HG03135 (cell line): ENCODE data around the gene RPH3AL.
"Not testable (repeated sequence)": the region's sequence is repeated elsewhere in the genome, so short reads cannot be mapped to it uniquely, and the experiment has no call there.

Experiments used
- ATAC-seq: cut with Tn5 transposase; IDR thresholded peaks from one replicate; pipeline ENCODE4 v1.9.1; 2021; ENCODE audit warnings: mild to moderate bottlenecking, moderate library complexity; ENCODE audit not compliant: unreplicated experiment

RPH3AL gene

DNA sequence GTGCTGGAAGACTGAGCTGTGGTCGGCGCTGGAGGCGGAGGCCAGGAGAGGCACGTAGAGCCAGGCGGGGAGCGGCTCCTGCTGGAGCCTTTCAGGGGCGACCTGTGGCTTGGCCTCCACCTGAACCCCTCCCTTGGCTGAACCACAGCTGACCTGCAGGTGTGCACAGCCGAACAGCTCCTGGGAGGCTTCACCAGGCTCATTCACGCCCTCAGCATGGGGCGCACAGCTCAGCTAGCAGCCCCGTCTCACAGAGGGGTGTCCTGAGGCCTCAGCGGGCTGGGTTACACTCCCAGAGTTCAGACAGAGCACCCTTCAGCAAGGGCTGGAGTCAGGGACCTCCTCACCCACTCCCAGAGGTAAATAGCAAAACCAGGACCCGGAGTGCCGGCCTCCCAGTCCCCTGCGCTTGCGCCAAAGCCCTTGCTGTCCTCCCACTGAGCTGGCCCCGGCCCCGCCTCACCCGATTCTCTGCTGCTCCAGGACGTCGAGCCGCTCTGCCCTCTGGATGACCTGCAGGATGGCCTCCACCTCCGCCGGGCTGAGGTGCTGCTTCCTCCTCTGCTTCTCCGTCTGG lies 31.7 kb downstream of the RPH3AL start:
- no peak for ATAC-seq

- no peak for ATAC-seq
Observed at GRCh38 chr17:320139-320538, 32.5 kb downstream of the RPH3AL start.

DNA sequence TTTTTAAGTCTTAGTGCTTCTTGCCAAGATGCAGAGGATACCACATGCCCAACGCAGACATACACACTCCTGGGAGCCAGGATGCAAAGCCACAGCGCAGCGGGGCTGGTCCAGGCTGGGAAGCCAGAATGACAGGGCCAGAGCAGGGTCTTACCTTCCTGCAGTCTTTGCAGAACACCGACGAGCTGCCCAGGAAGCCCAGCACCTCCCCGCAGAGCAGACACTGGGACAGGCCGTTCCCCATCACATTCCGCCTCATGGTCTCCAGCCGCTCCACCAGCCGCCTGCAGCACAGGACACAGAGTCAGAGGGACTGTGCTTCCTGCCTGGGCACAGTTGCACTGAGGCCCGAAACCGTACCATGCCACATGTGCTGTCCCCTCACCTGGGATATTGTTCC lies 33.3 kb downstream of the RPH3AL start:
- ATAC-seq = no peak

DNA sequence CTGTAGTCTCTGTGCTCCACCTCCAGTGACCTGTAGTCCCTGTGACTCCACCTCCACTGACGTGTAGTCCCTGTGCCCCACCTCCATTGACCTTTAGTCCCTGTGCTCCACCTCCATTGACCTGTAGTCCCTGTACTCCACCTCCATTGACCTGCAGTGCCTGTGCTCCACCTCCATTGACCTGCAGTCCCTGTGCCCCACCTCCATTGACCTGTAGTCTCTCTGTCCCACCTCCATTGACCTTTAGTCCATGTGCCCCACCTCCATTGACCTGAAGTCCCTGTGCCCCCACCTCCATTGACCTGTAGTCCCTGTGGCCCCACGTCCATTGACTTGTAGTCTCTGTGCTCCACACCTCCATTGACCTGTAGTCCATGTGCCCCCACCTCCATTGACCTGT lies 35.5 kb downstream of the RPH3AL start:
- ATAC-seq = not testable (repeated sequence)

- ATAC-seq = not testable (repeated sequence)
Observed at GRCh38 chr17:315399-315798, 37.2 kb downstream of the RPH3AL start.

- ATAC-seq = not testable (repeated sequence)
Observed at GRCh38 chr17:314614-314944, 38.0 kb downstream of the RPH3AL start.

- no peak for ATAC-seq
Observed at GRCh38 chr17:313911-314613, 38.5 kb downstream of the RPH3AL start.

DNA sequence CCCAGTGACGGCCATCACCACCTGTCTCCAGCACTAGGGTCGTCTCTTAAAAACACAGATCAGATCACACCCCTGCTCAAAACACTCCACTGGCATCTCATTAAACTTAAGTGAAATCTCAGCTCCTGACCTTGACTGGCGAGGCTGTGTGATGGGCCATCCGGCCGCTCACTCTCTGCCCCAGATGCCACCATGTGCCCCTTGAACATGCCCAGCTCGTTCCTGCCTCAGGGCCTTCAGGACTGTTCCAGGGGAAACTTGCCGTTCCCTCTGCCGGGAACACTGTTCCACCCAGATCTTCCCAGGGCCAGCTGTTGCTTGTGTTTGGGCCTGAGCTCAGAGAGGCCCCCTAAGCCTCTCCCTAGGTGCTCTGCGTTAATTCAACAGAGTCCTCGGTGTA lies 39.4 kb downstream of the RPH3AL start:
- ATAC-seq = no peak

DNA sequence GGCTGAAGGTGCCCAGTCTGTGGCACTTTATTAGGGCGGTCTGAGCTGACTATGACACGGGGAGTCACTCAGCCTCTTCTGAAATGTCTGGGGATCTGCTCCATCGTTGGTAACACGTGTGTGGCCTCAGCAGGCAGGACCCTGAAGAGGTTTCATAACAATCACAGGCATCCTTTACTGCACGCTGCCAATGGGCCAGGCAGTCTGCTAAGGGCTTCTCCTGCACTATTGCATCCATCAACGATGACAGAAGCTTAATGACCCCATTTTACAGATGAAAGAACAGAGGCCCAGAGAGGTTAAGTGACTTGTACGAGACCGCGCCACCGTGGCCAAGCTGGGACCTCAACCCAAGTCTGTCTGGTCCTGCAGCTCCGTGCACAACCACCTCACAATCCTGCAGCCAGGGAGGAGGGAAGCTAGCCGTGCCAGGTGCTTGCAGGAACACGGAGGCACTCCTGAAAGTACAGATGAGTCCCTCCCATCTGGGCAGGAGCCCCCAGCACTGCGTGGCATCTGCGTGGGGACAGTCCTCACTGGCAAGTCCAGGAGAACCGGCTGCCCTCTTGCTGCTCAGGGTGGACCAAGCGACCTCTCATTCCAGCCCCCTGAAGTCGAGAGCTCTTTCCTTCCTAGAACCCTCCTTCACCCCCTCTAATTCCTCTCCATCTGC lies 40.0 kb downstream of the RPH3AL start:
- no peak for ATAC-seq

GRCh38 chr17:311119-311782 lies 41.4 kb downstream of the RPH3AL start:
- ATAC-seq = no peak

- no peak for ATAC-seq
Observed at GRCh38 chr17:310111-311010, 42.2 kb downstream of the RPH3AL start.

DNA sequence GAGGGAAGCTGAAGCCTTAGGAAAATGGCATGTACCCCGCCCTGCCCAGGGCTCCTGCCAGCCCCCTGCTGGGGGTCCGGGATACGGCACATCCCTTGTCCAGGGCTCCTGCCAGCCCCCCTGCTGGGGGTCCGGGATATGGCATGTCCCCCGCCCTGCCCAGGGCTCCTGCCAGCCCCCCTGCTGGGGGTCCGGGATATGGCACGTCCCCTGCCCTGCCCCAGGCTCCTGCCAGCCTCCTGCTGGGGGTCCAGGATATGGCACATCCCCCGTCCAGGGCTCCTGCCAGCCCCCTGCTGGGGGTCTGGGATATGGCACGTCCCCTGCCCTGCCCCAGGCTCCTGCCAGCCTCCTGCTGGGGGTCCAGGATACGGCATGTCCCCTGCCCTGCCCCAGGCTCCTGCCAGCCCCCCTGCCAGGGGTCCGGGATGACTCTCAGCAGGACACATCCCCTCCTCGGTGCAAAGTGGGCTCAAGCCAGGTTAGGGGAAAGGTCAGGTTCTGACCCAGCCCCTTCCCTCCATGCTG lies 43.2 kb downstream of the RPH3AL start:
- no peak for ATAC-seq

DNA sequence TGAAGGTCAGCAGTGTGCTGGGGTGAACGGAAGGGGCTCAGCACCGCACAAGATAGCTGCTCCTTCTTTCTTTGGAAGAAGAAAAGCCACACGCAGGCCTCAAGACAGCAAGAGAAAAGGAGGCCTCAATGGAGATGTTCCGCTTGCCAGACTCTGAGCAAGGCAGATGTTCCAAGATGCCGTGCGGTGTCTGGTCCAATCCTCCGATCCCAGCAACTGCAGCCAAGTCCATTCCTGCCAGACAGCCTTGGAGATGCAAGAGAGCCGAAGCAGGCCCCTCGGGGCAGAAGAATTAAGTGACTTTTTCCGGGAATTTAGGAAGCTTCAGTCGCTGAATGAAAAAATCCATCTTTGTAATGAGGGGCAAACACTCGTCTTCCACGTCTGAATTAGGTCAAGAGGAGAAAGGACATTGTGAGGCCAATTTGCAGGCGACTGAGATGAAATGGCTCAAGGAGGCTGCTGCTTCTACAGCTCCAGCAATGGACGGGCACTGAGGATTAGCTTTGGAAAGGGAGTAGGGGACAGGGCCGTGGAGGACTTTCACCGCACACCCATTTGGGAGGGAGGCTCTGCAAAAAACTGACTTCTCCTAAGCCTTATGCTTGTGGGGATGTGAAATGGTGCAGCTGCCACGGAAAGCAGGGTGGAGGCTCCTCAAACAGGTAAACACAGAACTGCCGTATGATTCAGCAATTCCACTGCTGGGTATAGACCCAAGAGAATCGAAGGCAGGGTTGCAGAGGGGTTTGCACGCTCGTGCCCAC lies 44.7 kb downstream of the RPH3AL start:
- ATAC-seq = no peak

DNA sequence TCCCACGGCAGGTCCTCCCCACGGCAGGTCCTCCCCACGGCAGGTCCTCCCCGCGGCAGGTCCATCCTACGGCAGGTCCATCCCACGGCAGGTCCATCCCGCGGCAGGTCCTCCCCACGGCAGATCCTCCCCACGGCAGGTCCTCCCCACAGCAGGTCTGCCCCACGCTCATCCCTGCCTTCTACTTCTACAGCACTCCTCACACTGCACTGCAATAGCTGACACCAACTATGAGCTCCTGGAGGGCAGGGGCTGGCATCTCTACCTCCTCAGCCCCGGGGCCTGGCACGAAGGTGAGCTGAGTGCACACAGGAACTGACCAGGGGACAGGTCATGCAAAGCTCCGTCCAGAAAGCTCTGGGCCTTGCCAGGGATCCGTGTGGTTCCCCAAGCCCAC lies 45.3 kb downstream of the RPH3AL start:
- ATAC-seq = no peak

- ATAC-seq = no peak
Observed at GRCh38 chr17:306536-307294, 45.9 kb downstream of the RPH3AL start.

DNA sequence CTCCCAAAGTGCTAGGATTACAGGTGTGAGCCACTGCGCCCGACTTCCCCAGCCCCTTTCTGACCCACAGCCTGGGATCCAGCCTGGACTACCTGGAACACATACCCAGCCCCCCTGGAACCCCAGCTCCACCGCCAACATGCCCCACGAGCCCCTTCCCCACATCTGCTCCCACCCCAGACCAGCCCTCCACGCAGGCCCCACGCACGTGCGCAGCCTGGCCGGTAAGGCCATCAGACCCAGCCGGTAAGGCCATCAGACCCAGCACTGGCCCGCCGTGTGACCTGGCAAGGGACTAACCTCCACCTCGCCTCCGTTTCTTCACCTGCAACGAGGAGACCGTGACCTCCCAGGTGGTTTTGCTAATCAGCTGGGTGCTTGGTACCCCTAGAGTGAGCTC lies 46.5 kb downstream of the RPH3AL start:
- ATAC-seq = no peak

DNA sequence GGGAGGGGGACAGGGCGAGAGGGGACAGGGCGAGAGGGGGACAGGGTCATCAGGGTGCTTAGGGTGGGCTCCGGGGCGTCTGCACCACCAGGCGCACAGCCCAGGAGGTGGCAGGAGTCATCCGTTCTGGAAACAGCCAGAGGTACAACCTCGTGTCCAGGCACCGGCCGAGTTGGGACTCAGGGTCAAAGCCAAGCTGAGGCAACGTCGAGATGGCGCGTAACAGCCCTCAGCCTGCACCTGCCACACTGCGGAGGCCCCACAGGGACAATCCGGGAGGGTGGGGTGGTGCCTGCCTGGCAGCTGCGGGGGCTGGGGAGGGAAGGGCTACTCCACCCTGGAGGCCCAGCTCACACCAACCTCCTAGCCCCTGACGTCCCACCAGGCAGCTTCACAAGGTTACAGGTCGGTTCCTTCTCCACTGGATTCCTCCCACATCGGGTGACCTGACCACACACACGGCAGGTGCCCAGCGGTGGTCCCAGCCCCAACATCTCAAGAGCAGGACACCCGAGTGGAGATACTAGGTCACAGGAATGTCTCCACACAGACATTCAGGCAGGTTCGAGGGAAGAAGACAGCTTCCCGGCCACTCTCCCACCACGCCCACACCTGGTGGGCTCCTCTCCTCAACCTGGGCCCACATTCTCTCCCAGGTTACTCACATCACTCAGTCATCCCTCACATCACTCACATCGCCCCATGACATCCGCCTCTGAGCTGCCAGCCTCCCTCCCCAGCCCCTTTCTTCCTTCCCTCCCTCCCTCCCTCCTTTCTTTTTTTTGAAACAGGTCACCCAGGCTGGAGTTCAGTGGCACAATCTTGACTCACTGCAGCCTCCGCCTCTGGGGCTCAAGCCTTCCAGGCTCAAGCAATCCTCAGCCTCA lies 47.3 kb downstream of the RPH3AL start:
- ATAC-seq = no peak

DNA sequence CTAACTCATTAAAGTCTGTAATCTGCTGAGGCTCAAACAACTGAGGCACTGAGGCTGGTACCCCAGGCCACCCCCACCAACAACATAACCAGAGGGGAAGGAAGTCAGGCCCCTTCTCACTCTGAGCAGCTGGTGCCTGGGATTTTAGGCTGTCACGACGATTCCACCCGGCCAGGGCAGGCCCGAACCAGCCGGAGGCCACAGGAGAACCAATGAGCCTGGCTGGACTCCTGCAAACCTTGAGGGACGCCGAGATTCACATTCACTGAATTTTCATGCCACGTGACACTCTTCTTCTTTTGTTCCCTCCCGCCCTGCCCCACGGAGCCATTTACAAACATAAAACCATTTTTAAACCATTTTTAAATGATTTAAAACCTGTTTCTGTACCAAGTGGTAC lies 48.1 kb downstream of the RPH3AL start:
- ATAC-seq = no peak
